ENCODE data around the gene VKORC1. TPM values are rescaled to one million over a fixed set of nuclear protein-coding genes. Genes with fewer than 3 reads are reported as not detected.

VKORC1 gene
- total and polyA plus RNA-seq, 7 experiments from 2014 or later, result 29.5 to 93.0 (median 44.2) TPM

- H3K27me3 Mint-ChIP-seq, result no peaks in the 10 kb centered on the region
- intact Hi-C loops (cut with micrococcal nuclease), result no loop called here
Observed at GRCh38 chr16:31043898-31044481, 50.6 kb downstream of the VKORC1 start.

GRCh38 chr16:31043352-31043751 is 51.2 kb downstream of the VKORC1 start:
- H3K27me3 Mint-ChIP-seq, result no peaks in the 10 kb centered on the region

More at GRCh38 chr16:31043898-31044481, 50.6 kb downstream of the VKORC1 start:
- Mint-ChIP-seq H3K4me3 (no peak overlapping the region), H3K9me3 (no peaks in the 10 kb centered on the region), H3K4me1 (peaks cover 0 to 3% (median 0%) of the 10 kb centered on the region in 7 donors), H3K27ac (no peak overlapping the region), H3K36me3 (peaks cover 0 to 9% (median 4%) of the 10 kb centered on the region in 5 donors)
- H3K36me3 ChIP-seq (ENCODE audit: control insufficient read depth in 2 of 3, insufficient read depth in 3 of 3, low read length in 3 of 3), result peaks cover 3 to 40% (median 3%) of the 10 kb centered on the region in 3 experiments
- H3K27me3 ChIP-seq (ENCODE audit: control insufficient read depth in 2 of 2, insufficient read depth in 2 of 2, low read length in 2 of 2), result no peaks in the 10 kb centered on the region
- ATAC-seq (no peak), DNase-seq (no peak)
- POLR2A ChIA-PET, result interaction anchor here (0.7 kb wide), 1 partner anchor 825 kb away, joined by 5 read pairs; no protein-coding TSS in a partner anchor
- CTCF ChIA-PET, result interaction anchor here (0.6 kb wide), 1 partner anchor 293 kb away, joined by 4 read pairs; no protein-coding TSS in a partner anchor
- no peaks in the 10 kb centered on the region for H3K4me1 ChIP-seq (ENCODE audit: control insufficient read depth in 2 of 2, insufficient read depth in 2 of 2, low read length in 2 of 2)
- no peak overlapping the region for H3K4me3 ChIP-seq (ENCODE audit: low read length)
- no peak overlapping the region for H3K27ac ChIP-seq (ENCODE audit: low read depth, low read length)
- H3K9me3 ChIP-seq (ENCODE audit: control insufficient read depth in 2 of 3, low read length in 3 of 3), result no peaks in the 10 kb centered on the region

GRCh38 chr16:31042866-31043265 is 51.7 kb downstream of the VKORC1 start:
- Mint-ChIP-seq H3K27ac (no peak overlapping the region), H3K4me3 (no peak overlapping the region), H3K9me3 (no peaks in the 10 kb centered on the region), H3K27me3 (no peaks in the 10 kb centered on the region), H3K36me3 (peaks cover 0 to 16% (median 5%) of the 10 kb centered on the region in 5 donors), H3K4me1 (peaks cover 0 to 3% (median 0%) of the 10 kb centered on the region in 7 donors)
- H3K4me3 ChIP-seq (ENCODE audit: low read length), result no peak overlapping the region
- DNase-seq (no peak), ATAC-seq (no peak)
- ChIA-PET CTCF (no interaction called here), POLR2A (no interaction called here)
- no peaks in the 10 kb centered on the region for H3K9me3 ChIP-seq (ENCODE audit: control insufficient read depth in 2 of 3, low read length in 3 of 3)
- intact Hi-C loops (cut with micrococcal nuclease), result no loop called here
- no peaks in the 10 kb centered on the region for H3K4me1 ChIP-seq (ENCODE audit: control insufficient read depth in 2 of 2, insufficient read depth in 2 of 2, low read length in 2 of 2)
- H3K27ac ChIP-seq (ENCODE audit: low read depth, low read length), result no peak overlapping the region
- no peaks in the 10 kb centered on the region for H3K27me3 ChIP-seq (ENCODE audit: control insufficient read depth in 2 of 2, insufficient read depth in 2 of 2, low read length in 2 of 2)
- peaks cover 3 to 51% (median 11%) of the 10 kb centered on the region in 3 experiments for H3K36me3 ChIP-seq (ENCODE audit: control insufficient read depth in 2 of 3, insufficient read depth in 3 of 3, low read length in 3 of 3)

More at GRCh38 chr16:31043352-31043751, 51.2 kb downstream of the VKORC1 start:
- Mint-ChIP-seq H3K36me3 (peaks cover 0 to 16% (median 5%) of the 10 kb centered on the region in 5 donors), H3K4me1 (peaks cover 0 to 3% (median 0%) of the 10 kb centered on the region in 7 donors), H3K27ac (no peak overlapping the region), H3K9me3 (no peaks in the 10 kb centered on the region), H3K4me3 (no peak overlapping the region)
- ATAC-seq, result no peak
- no peak overlapping the region for H3K27ac ChIP-seq (ENCODE audit: low read depth, low read length)
- H3K4me1 ChIP-seq (ENCODE audit: control insufficient read depth in 2 of 2, insufficient read depth in 2 of 2, low read length in 2 of 2), result no peaks in the 10 kb centered on the region
- intact Hi-C loops (cut with micrococcal nuclease), result no loop called here
- no peak overlapping the region for H3K4me3 ChIP-seq (ENCODE audit: low read length)
- H3K36me3 ChIP-seq (ENCODE audit: control insufficient read depth in 2 of 3, insufficient read depth in 3 of 3, low read length in 3 of 3), result peaks cover 3 to 46% (median 6%) of the 10 kb centered on the region in 3 experiments
- POLR2A ChIA-PET, result no interaction called here
- H3K27me3 ChIP-seq (ENCODE audit: control insufficient read depth in 2 of 2, insufficient read depth in 2 of 2, low read length in 2 of 2), result no peaks in the 10 kb centered on the region
- CTCF ChIA-PET, result no interaction called here
- H3K9me3 ChIP-seq (ENCODE audit: control insufficient read depth in 2 of 3, low read length in 3 of 3), result no peaks in the 10 kb centered on the region
- DNase-seq, result no peak

Other genes starting within 250 kb of the VKORC1 start
- gene BCL7C, start 200.7 kb downstream of the VKORC1 start, total RNA-seq, result 10 to 100 TPM; 17.2 to 23.7 (median 22.7) TPM
- gene BCL7C, start 200.7 kb downstream of the VKORC1 start, polyA plus RNA-seq, result 10 to 100 TPM; 28.4 to 31.4 TPM
- under 1 TPM in 4 of 5 experiments, not detected in 1; 0.17 to 0.54 (median 0.40) TPM for gene CTF1, start 198.2 kb downstream of the VKORC1 start, total RNA-seq
- not detected for gene CTF1, start 198.2 kb downstream of the VKORC1 start, polyA plus RNA-seq
- 10 to 100 TPM; 11.1 to 26.8 (median 17.0) TPM for gene FBXL19, start 171.2 kb downstream of the VKORC1 start, total RNA-seq
- gene FBXL19, start 171.2 kb downstream of the VKORC1 start, polyA plus RNA-seq, result under 1 TPM; 0.08 to 0.16 TPM
- gene ORAI3, start 145.7 kb downstream of the VKORC1 start, total RNA-seq, result 10 to 100 TPM in 4 of 5 experiments, 1 to 10 TPM in 1; 6.0 to 29.8 (median 18.4) TPM
- gene ORAI3, start 145.7 kb downstream of the VKORC1 start, polyA plus RNA-seq, result 10 to 100 TPM; 10.3 to 17.8 TPM
- 10 to 100 TPM; 27.0 to 47.2 (median 36.8) TPM for gene SETD1A, start 137.0 kb downstream of the VKORC1 start, total RNA-seq
- 1 to 10 TPM; 1.3 to 2.5 TPM for gene SETD1A, start 137.0 kb downstream of the VKORC1 start, polyA plus RNA-seq
- gene HSD3B7, start 109.6 kb downstream of the VKORC1 start, total RNA-seq, result 1 to 10 TPM in 4 of 5 experiments, under 1 TPM in 1; 0.66 to 7.0 (median 3.3) TPM
- gene HSD3B7, start 109.6 kb downstream of the VKORC1 start, polyA plus RNA-seq, result under 1 TPM in 1 of 2 donors, not detected in 1; 0.08 TPM
- 1 to 10 TPM; 1.7 to 5.2 (median 4.2) TPM for gene STX1B, start 84.2 kb downstream of the VKORC1 start, total RNA-seq
- under 1 TPM; 0.37 to 0.51 TPM for gene STX1B, start 84.2 kb downstream of the VKORC1 start, polyA plus RNA-seq
- gene STX4, start 61.2 kb downstream of the VKORC1 start, total RNA-seq, result 100 to 1,000 TPM in 3 of 5 experiments, 10 to 100 TPM in 2; 77.9 to 114 (median 100) TPM
- 10 to 100 TPM; 23.1 to 33.1 TPM for gene STX4, start 61.2 kb downstream of the VKORC1 start, polyA plus RNA-seq
- gene ZNF668, start 20.6 kb downstream of the VKORC1 start, total RNA-seq, result 10 to 100 TPM; 10.7 to 15.2 (median 12.6) TPM
- gene ZNF668, start 20.6 kb downstream of the VKORC1 start, polyA plus RNA-seq, result 10 to 100 TPM in 1 of 2 donors, 1 to 10 TPM in 1; 6.1 to 14.0 TPM
- 10 to 100 TPM; 22.2 to 49.1 (median 30.4) TPM for gene ZNF646, start 20.4 kb downstream of the VKORC1 start, total RNA-seq
- 10 to 100 TPM in 1 of 2 donors, 1 to 10 TPM in 1; 3.9 to 13.3 TPM for gene ZNF646, start 20.4 kb downstream of the VKORC1 start, polyA plus RNA-seq
- 1 to 10 TPM; 5.2 to 7.2 (median 7.1) TPM for gene PRSS53, start 5.9 kb downstream of the VKORC1 start, total RNA-seq
- gene PRSS53, start 5.9 kb downstream of the VKORC1 start, polyA plus RNA-seq, result 1 to 10 TPM in 1 of 2 donors, under 1 TPM in 1; 0.46 to 1.6 TPM
- gene BCKDK, start 13.6 kb upstream of the VKORC1 start, total RNA-seq, result 10 to 100 TPM; 10.3 to 30.8 (median 20.8) TPM
- gene BCKDK, start 13.6 kb upstream of the VKORC1 start, polyA plus RNA-seq, result 10 to 100 TPM; 21.0 to 36.0 TPM
- gene KAT8, start 22.9 kb upstream of the VKORC1 start, total RNA-seq, result 100 to 1,000 TPM in 4 of 5 experiments, 10 to 100 TPM in 1; 63.0 to 134 (median 112) TPM
- 100 to 1,000 TPM in 1 of 2 donors, 10 to 100 TPM in 1; 76.3 to 106 TPM for gene KAT8, start 22.9 kb upstream of the VKORC1 start, polyA plus RNA-seq
- not detected for gene PRSS8, start 40.9 kb upstream of the VKORC1 start, total RNA-seq
- gene PRSS8, start 40.9 kb upstream of the VKORC1 start, polyA plus RNA-seq, result not detected
- gene PRSS36, start 55.3 kb upstream of the VKORC1 start, total RNA-seq, result 1 to 10 TPM in 2 of 5 experiments, under 1 TPM in 3; 0.13 to 2.9 (median 0.69) TPM
- gene PRSS36, start 55.3 kb upstream of the VKORC1 start, polyA plus RNA-seq, result 1 to 10 TPM; 1.2 to 1.3 TPM
- 100 to 1,000 TPM; 597 to 956 (median 714) TPM for gene FUS, start 85.3 kb upstream of the VKORC1 start, total RNA-seq
- gene FUS, start 85.3 kb upstream of the VKORC1 start, polyA plus RNA-seq, result 100 to 1,000 TPM; 177 to 194 TPM
- gene PYCARD, start 108.0 kb upstream of the VKORC1 start, total RNA-seq, result 10 to 100 TPM; 13.0 to 80.1 (median 21.2) TPM
- gene PYCARD, start 108.0 kb upstream of the VKORC1 start, polyA plus RNA-seq, result 10 to 100 TPM; 41.0 to 44.9 TPM
- gene TRIM72, start 119.3 kb upstream of the VKORC1 start, total RNA-seq, result under 1 TPM in 1 of 5 experiments, not detected in 4; 0.24 TPM
- not detected for gene TRIM72, start 119.3 kb upstream of the VKORC1 start, polyA plus RNA-seq
- gene PYDC1, start 122.3 kb upstream of the VKORC1 start, total RNA-seq, result not detected
- not detected for gene PYDC1, start 122.3 kb upstream of the VKORC1 start, polyA plus RNA-seq
- 100 to 1,000 TPM in 1 of 5 experiments, 10 to 100 TPM in 2, 1 to 10 TPM in 1, under 1 TPM in 1; 0.84 to 150 (median 17.9) TPM for gene ITGAM, start 165.2 kb upstream of the VKORC1 start, total RNA-seq
- under 1 TPM; 0.27 to 0.52 TPM for gene ITGAM, start 165.2 kb upstream of the VKORC1 start, polyA plus RNA-seq

Measured in naive thymus-derived CD4-positive, alpha-beta T cell (primary cell).